Progenitor cell of endocrine pancreas (in vitro differentiated cells): ENCODE data around the gene RABGAP1L. TPM values are rescaled to one million over a fixed set of nuclear protein-coding genes. Genes with fewer than 3 reads are reported as not detected.

Experiments used
- DNase-seq: peaks from one replicate; pipeline ENCODE4 v3.0.0; 2021; ENCODE audit warnings: low spot score; ENCODE audit not compliant: unreplicated experiment
- H3K27ac Mint-ChIP-seq: 2 replicates; pipeline ENCODE4 v1.8.0; 2021; ENCODE audit warnings: mild to moderate bottlenecking, moderate library complexity, mixed read lengths
- H3K27me3 Mint-ChIP-seq: 2 replicates; pipeline ENCODE4 v1.8.0; 2021; ENCODE audit warnings: mixed read lengths
- H3K36me3 Mint-ChIP-seq: 2 replicates; pipeline ENCODE4 v1.8.0; 2022; ENCODE audit warnings: mixed read lengths; ENCODE audit not compliant: insufficient read depth
- H3K4me1 Mint-ChIP-seq: 2 replicates; pipeline ENCODE4 v1.8.0; 2021; ENCODE audit warnings: low read depth, mixed read lengths
- H3K4me3 Mint-ChIP-seq: 2 replicates; pipeline ENCODE4 v1.8.0; 2021; ENCODE audit warnings: low read depth, mild to moderate bottlenecking, moderate library complexity, mixed read lengths
- H3K9me3 Mint-ChIP-seq: 2 replicates; pipeline ENCODE4 v1.8.0; 2021; ENCODE audit warnings: low read depth, mixed read lengths
- CTCF ChIP-seq: fragments of 200-600 bp; sonication (generic); IDR thresholded peaks from one replicate; pipeline ENCODE4 v1.5.0; 2021; ENCODE audit warnings: antibody characterized with exemption, mild to moderate bottlenecking; ENCODE audit not compliant: unreplicated experiment
- total RNA-seq: library from RNA; stranded (reverse); gene quantifications from 2 replicates; pipeline ENCODE4 v1.2.1, GENCODE V29; 2021

RABGAP1L gene
- total RNA-seq, 1 donor from 2014 or later: 55.2 TPM

GRCh38 chr1:174149216-174149615, 10.1 kb upstream of the RABGAP1L start:
- H3K27ac Mint-ChIP-seq: no peak overlapping the region
- H3K36me3 Mint-ChIP-seq: peaks cover 1% of the 10 kb centered on the region
- no peak overlapping the region for H3K4me3 Mint-ChIP-seq
- no peaks in the 10 kb centered on the region for H3K27me3 Mint-ChIP-seq
- TF ChIP-seq CTCF: no peak
- H3K4me1 Mint-ChIP-seq: peaks cover 7% of the 10 kb centered on the region
- peaks cover 14% of the 10 kb centered on the region for H3K9me3 Mint-ChIP-seq
- DNase-seq: no peak

GRCh38 chr1:174150499-174150898, 8.8 kb upstream of the RABGAP1L start:
- Mint-ChIP-seq H3K9me3 (peaks cover 14% of the 10 kb centered on the region), H3K36me3 (peaks cover 1% of the 10 kb centered on the region), H3K27ac (no peak overlapping the region), H3K4me1 (peaks cover 7% of the 10 kb centered on the region), H3K27me3 (no peaks in the 10 kb centered on the region), H3K4me3 (no peak overlapping the region)
- DNase-seq: no peak
- no peak for TF ChIP-seq CTCF

- Mint-ChIP-seq H3K27me3 (no peaks in the 10 kb centered on the region), H3K4me3 (no peak overlapping the region), H3K9me3 (peaks cover 4% of the 10 kb centered on the region), H3K36me3 (peaks cover 1% of the 10 kb centered on the region), H3K27ac (no peak overlapping the region), H3K4me1 (peaks cover 7% of the 10 kb centered on the region)
- no peak for DNase-seq
- TF ChIP-seq CTCF: no peak
These were observed 6.9 kb upstream of the RABGAP1L start for GRCh38 chr1:174152427-174152826.

GRCh38 chr1:174153085-174153824, 6.1 kb upstream of the RABGAP1L start:
- H3K4me3 Mint-ChIP-seq: no peak overlapping the region
- no peak for DNase-seq
- H3K4me1 Mint-ChIP-seq: peaks cover 8% of the 10 kb centered on the region
- no peak overlapping the region for H3K27ac Mint-ChIP-seq
- peaks cover 1% of the 10 kb centered on the region for H3K36me3 Mint-ChIP-seq
- peaks cover 4% of the 10 kb centered on the region for H3K9me3 Mint-ChIP-seq
- no peak for TF ChIP-seq CTCF
- no peaks in the 10 kb centered on the region for H3K27me3 Mint-ChIP-seq

- Mint-ChIP-seq H3K9me3 (peaks cover 3% of the 10 kb centered on the region), H3K36me3 (peaks cover 1% of the 10 kb centered on the region), H3K27me3 (no peaks in the 10 kb centered on the region), H3K27ac (no peak overlapping the region), H3K4me3 (no peak overlapping the region), H3K4me1 (peaks cover 10% of the 10 kb centered on the region)
- no peak for TF ChIP-seq CTCF
- no peak for DNase-seq
These were observed 5.6 kb upstream of the RABGAP1L start for GRCh38 chr1:174153825-174154107.
